K562 (cell line): ENCODE data around the gene MON2. TPM values are rescaled to one million over a fixed set of nuclear protein-coding genes. Genes with fewer than 3 reads are reported as not detected.

Experiments used
- ATAC-seq: fragments of 200-7000 bp; cut with Tn5 transposase; 3 replicates; pipeline ENCODE4 v1.9.1; 2020; ENCODE audit warnings: moderate library complexity
- BruUV-seq: library from RNA; stranded (reverse); fragments of 400-500 nt; replicated peaks from 2 replicates; lab custom pipeline; 2021; lab: Mats Ljungman, UMichigan
- CTCF ChIA-PET: fragments of 300-600 bp; formaldehyde crosslinking; extraction: SDS; loops from one replicate; lab custom pipeline; 2021; ENCODE audit warnings: low intra/inter-chr PET ratio; lab: Yijun Ruan, JAX
- POLR2A ChIA-PET: fragments of 300-600, 350-650 bp; sonication (Branson Sonifier 250); formaldehyde crosslinking; extraction: SDS; loops from one replicate; lab custom pipeline; 2021; ENCODE audit warnings: antibody characterized with exemption, inconsistent platforms; lab: Yijun Ruan, JAX
- DNase-seq, 4 experiments: peaks; one replicate each; pipeline versions ENCODE4 v3.0.0 to v3.0.0-alpha.2; 2011 to 2018; ENCODE audit warnings: low spot score in 3 of 4, mixed read lengths in 3 of 4; ENCODE audit errors: extremely low read depth in 1 of 4
- FAIRE-seq: peaks from 2 replicates; lab custom pipeline; 2011; peaks lifted over from hg19 to GRCh38; lab: Jason Lieb, UNC
- H2AFZ ChIP-seq: 2 replicates; pipeline ENCODE4 v1.6.0; 2011; ENCODE audit warnings: low read depth, low read length, control low read depth, inconsistent platforms
- H3K27ac ChIP-seq: fragments of 200-600 bp; 3 replicates; pipeline ENCODE4 v1.8.0; 2011; ENCODE audit warnings: low read depth, mild to moderate bottlenecking, control low read depth, inconsistent platforms, low read length, moderate library complexity, mixed read lengths; ENCODE audit errors: extremely low read depth
- H3K27me3 ChIP-seq, 2 experiments: fragments of 300-600 bp in 1 of 2; 2 replicates in 1 of 2; 3 replicates in 1 of 2; pipeline versions ENCODE4 v1.6.0 to v1.8.0; 2011; ENCODE audit warnings: inconsistent platforms in 2 of 2, low read length in 2 of 2, mild to moderate bottlenecking in 1 of 2, mixed read lengths in 1 of 2, moderate library complexity in 1 of 2; ENCODE audit not compliant: control insufficient read depth in 2 of 2, insufficient read depth in 2 of 2
- H3K36me3 ChIP-seq: fragments of 300-600 bp; 3 replicates; pipeline ENCODE4 v1.8.0; 2011; ENCODE audit warnings: mild to moderate bottlenecking, low read length, inconsistent platforms; ENCODE audit not compliant: control insufficient read depth, insufficient read depth
- H3K4me1 ChIP-seq, 2 experiments: fragments of 200-600 bp in 1 of 2; replicated peaks in 1 of 2; 2 replicates in 1 of 2; 3 replicates in 1 of 2; pipeline versions ENCODE4 v1.5.1 to v1.8.0; 2011; ENCODE audit warnings: inconsistent platforms in 2 of 2, low read length in 2 of 2, mild to moderate bottlenecking in 1 of 2, mixed read lengths in 1 of 2, moderate library complexity in 1 of 2; ENCODE audit not compliant: control insufficient read depth in 2 of 2, insufficient read depth in 2 of 2
- H3K4me2 ChIP-seq: 2 replicates; pipeline ENCODE4 v1.6.1; 2011; ENCODE audit warnings: low read length, control low read depth, inconsistent platforms, mixed read lengths; ENCODE audit not compliant: insufficient read depth
- H3K4me3 ChIP-seq: fragments of 200-600 bp; sonication (generic), shearing (Covaris generic); 2 replicates; pipeline ENCODE4 v1.5.1; 2016; ENCODE audit warnings: control low read depth, inconsistent platforms
- H3K79me2 ChIP-seq: fragments of 200-600 bp; 3 replicates; pipeline ENCODE4 v1.8.0; 2011; ENCODE audit warnings: low read length, inconsistent platforms; ENCODE audit not compliant: control insufficient read depth, insufficient read depth
- H3K9ac ChIP-seq, 2 experiments: 2 replicates each; pipeline versions ENCODE4 v1.6.0 to v1.6.1; 2011; ENCODE audit warnings: low read depth in 2 of 2, low read length in 2 of 2, control low read depth in 1 of 2, inconsistent platforms in 1 of 2, mild to moderate bottlenecking in 1 of 2, mixed read lengths in 1 of 2; ENCODE audit not compliant: insufficient read depth in 1 of 2
- H3K9me1 ChIP-seq: one replicate; pipeline ENCODE4 v1.6.0; 2011; ENCODE audit warnings: inconsistent platforms, mild to moderate bottlenecking, low read length, moderate library complexity; ENCODE audit not compliant: control insufficient read depth, insufficient read depth
- H3K9me3 ChIP-seq: replicated peaks from 2 replicates; pipeline ENCODE4 v1.5.1; 2011; ENCODE audit warnings: low read depth, low read length, inconsistent platforms; ENCODE audit not compliant: control insufficient read depth, insufficient read depth
- H4K20me1 ChIP-seq: replicated peaks from 2 replicates; pipeline ENCODE4 v1.6.1; 2011; ENCODE audit warnings: low read length, inconsistent platforms, mixed read lengths; ENCODE audit not compliant: control insufficient read depth, insufficient read depth
- CBX8 ChIP-seq: fragments of 200-600 bp; sonication (generic); IDR thresholded peaks from 2 replicates; pipeline ENCODE4 v1.6.1; 2012; ENCODE audit warnings: borderline replicate concordance, mixed run types, low read depth, mild to moderate bottlenecking, moderate library complexity, mixed read lengths, low read length, control low read depth, inconsistent platforms; ENCODE audit not compliant: poor library complexity, severe bottlenecking; ENCODE audit errors: extremely low read depth
- CCNT2 ChIP-seq: IDR thresholded peaks from 2 replicates; pipeline ENCODE4 v1.6.1; 2011; ENCODE audit warnings: borderline replicate concordance, low read depth, mild to moderate bottlenecking, moderate library complexity, mixed read lengths, low read length; ENCODE audit not compliant: insufficient read length; ENCODE audit errors: extremely low read depth
- DEAF1 ChIP-seq: fragments of 450-650 bp; formaldehyde crosslinking; IDR thresholded peaks from 2 replicates; pipeline ENCODE4 v1.4.0; 2020; ENCODE audit warnings: mild to moderate bottlenecking, moderate library complexity
- LEF1 ChIP-seq: fragments of 450-650 bp; IDR thresholded peaks from 2 replicates; pipeline ENCODE4 v1.6.1; 2016; ENCODE audit warnings: mild to moderate bottlenecking
- MITF ChIP-seq: IDR thresholded peaks from 2 replicates; pipeline ENCODE4 v1.6.1; 2014; ENCODE audit warnings: antibody characterized with exemption
- NR1H2 ChIP-seq: sonication (generic); formaldehyde crosslinking; IDR thresholded peaks from 2 replicates; pipeline ENCODE4 v1.4.0; 2020; ENCODE audit warnings: mild to moderate bottlenecking, missing genetic modification reagents
- PYGO2 ChIP-seq: fragments of 450-650 bp; IDR thresholded peaks from 2 replicates; pipeline ENCODE4 v1.6.1; 2016; ENCODE audit warnings: mild to moderate bottlenecking, missing genetic modification characterization, moderate library complexity, missing compliant biosample characterization
- RFX7 ChIP-seq: fragments of 250-450 bp; sonication (Bioruptor Pico); IDR thresholded peaks from 2 replicates; pipeline ENCODE4 v1.5.1; 2021; ENCODE audit warnings: mild to moderate bottlenecking
- STAT5B ChIP-seq: fragments of 250-450 bp; sonication (Bioruptor Pico); IDR thresholded peaks from 2 replicates; pipeline ENCODE4 v1.8.0; 2021; ENCODE audit warnings: mild to moderate bottlenecking, inconsistent platforms
- TFAM ChIP-seq: fragments of 250-450 bp; sonication (Bioruptor Pico); conservative IDR thresholded peaks from 2 replicates; pipeline ENCODE4 v1.5.0; 2021; ENCODE audit warnings: mild to moderate bottlenecking, moderate library complexity
- ZBTB9 ChIP-seq: fragments of 450-650 bp; formaldehyde crosslinking; IDR thresholded peaks from 2 replicates; pipeline ENCODE4 v1.4.0; 2020; ENCODE audit warnings: mild to moderate bottlenecking, moderate library complexity
- ZFP30 ChIP-seq: fragments of 250-450 bp; sonication (Bioruptor Pico); IDR thresholded peaks from 2 replicates; pipeline ENCODE4 v1.8.0; 2022; ENCODE audit warnings: moderate library complexity, mild to moderate bottlenecking, inconsistent platforms, borderline replicate concordance
- WGBS: fragments of 100-300 bp; shearing (Covaris generic); methylation state at CpG from one replicate; pipeline ENCODE4 v1.1.6; 2016; ENCODE audit warnings: low coverage, mixed read lengths; ENCODE audit not compliant: insufficient coverage; ENCODE audit errors: missing lambda C conversion rate; 5-methylcytosine and 5-hydroxymethylcytosine counted together
- in situ Hi-C: fragments of 300-500 bp; cut with MboI; formaldehyde crosslinking; loops from 4 replicates; pipeline ENCODE4 v1.15.0; 2018; ENCODE audit warnings: inconsistent platforms, mixed read lengths
- intact Hi-C: fragments of 100-400 bp; cut with micrococcal nuclease; formaldehyde crosslinking; loops from 2 replicates; pipeline ENCODE4 v1.14.2; 2022
- polyA plus RNA-seq, 8 experiments: library from polyadenylated mRNA; depleted of rRNA in 4 of 8; stranded (reverse) in 5 of 8; unstranded in 3 of 8; fragments of >200 nt; fragmentation: Nextera tagmentation in 2 of 8; fragmentation: Illumina TruSeq in 1 of 8; extraction: Ambion mirVana in 2 of 8; extraction: Trizol in 1 of 8; gene quantifications; 2 replicates each; pipeline versions ENCODE4 v1.2.1 to v1.2.3, GENCODE V29; 2011 to 2014; ENCODE audit warnings: inconsistent platforms in 1 of 8, missing spikeins in 1 of 8
- total RNA-seq, 7 experiments: library from RNA; depleted of rRNA in 6 of 7; stranded (reverse); fragments of >200 nt in 6 of 7; fragmentation: Illumina TruSeq in 2 of 7; extraction: Trizol in 2 of 7; gene quantifications; 2 replicates each; pipeline versions ENCODE4 v1.2.1 to v1.2.3, GENCODE V29; 2011 to 2021; ENCODE audit warnings: low replicate concordance in 1 of 7

Gene MON2
- total and polyA plus RNA-seq, 9 of the 15 experiments (the other 6 are each of a cell fraction or from before 2014, with no cell fraction given), result 3.6 to 31.6 (median 16.8) TPM

- ATAC-seq (no peak), DNase-seq (no peak), FAIRE-seq (no peak)
- H3K27ac ChIP-seq, result no peak overlapping the region
- H2AFZ ChIP-seq, result no peak overlapping the region
- peaks cover 43% of the 10 kb centered on the region for H3K36me3 ChIP-seq
- no peak overlapping the region for H3K4me3 ChIP-seq
- no TSS peak for BruUV-seq
- H3K4me1 ChIP-seq, result no peaks in the 10 kb centered on the region
- no peak overlapping the region for H3K9ac ChIP-seq
- no peaks in the 10 kb centered on the region for H3K27me3 ChIP-seq
- H3K4me2 ChIP-seq, result no peak overlapping the region
- CTCF ChIA-PET, result no interaction called here
- POLR2A ChIA-PET, result interaction anchor here (0.8 kb wide), 1 partner anchor 19 kb away, joined by 3 read pairs; no protein-coding TSS in a partner anchor
- intact Hi-C loops (no loop called here), in situ Hi-C loops (no loop called here)
- WGBS, result 91% methylated on average over 2 of the region's 2 CpGs
- no peaks in the 10 kb centered on the region for H4K20me1 ChIP-seq
- TF ChIP-seq ZBTB9 (CRISPR knock-in tag), result no peak
- no peak for TF ChIP-seq ZFP30 (CRISPR knock-in tag)
- no peak for TF ChIP-seq PYGO2 (tag)
- TF ChIP-seq LEF1, result no peak
- no peak for TF ChIP-seq NR1H2 (CRISPR knock-in tag)
- no peaks in the 10 kb centered on the region for H3K9me1 ChIP-seq
- no peaks in the 10 kb centered on the region for H3K9me3 ChIP-seq
- H3K79me2 ChIP-seq, result no peaks in the 10 kb centered on the region
Measured at GRCh38 chr12:62562846-62563245, 96.2 kb downstream of the MON2 start.

- ChIA-PET CTCF (no interaction called here), POLR2A (interaction anchor here (0.6 kb wide), 1 partner anchor 32 kb away, joined by 3 read pairs; no protein-coding TSS in a partner anchor)
- Histone ChIP-seq H3K4me1 (no peaks in the 10 kb centered on the region), H2AFZ (no peak overlapping the region), H4K20me1 (no peaks in the 10 kb centered on the region), H3K27me3 (no peaks in the 10 kb centered on the region), H3K79me2 (no peaks in the 10 kb centered on the region), H3K9me3 (no peaks in the 10 kb centered on the region), H3K9me1 (no peaks in the 10 kb centered on the region), H3K36me3 (peaks cover 6% of the 10 kb centered on the region; the same call in 1 of the 3 replicates), H3K9ac (no peak overlapping the region), H3K4me3 (no peak overlapping the region), H3K27ac (no peak overlapping the region), H3K4me2 (no peak overlapping the region)
- no peak for DNase-seq
- no peak for ATAC-seq
- FAIRE-seq, result peak; percentile 49
- in situ Hi-C loops (no loop called here), intact Hi-C loops (no loop called here)
- BruUV-seq, result no TSS peak
- TF ChIP-seq RFX7 (CRISPR knock-in tag) (no peak), CCNT2 (no peak), TFAM (CRISPR knock-in tag) (no peak), DEAF1 (CRISPR knock-in tag) (no peak), STAT5B (CRISPR knock-in tag) (no peak), CBX8 (no peak), MITF (no peak)
Measured at GRCh38 chr12:62575036-62575435, 108.4 kb downstream of the MON2 start.
